Measurements from ENCODE around the gene TMBIM4.

Gene TMBIM4

GRCh38 chr12:66139328-66139727, 30.5 kb downstream of the TMBIM4 start:
- no peak for DNase-seq

- peak in 2 of 3 experiments; percentile 63 to 76 for DNase-seq
Measured at GRCh38 chr12:66137937-66138336, 31.9 kb downstream of the TMBIM4 start.

DNA sequence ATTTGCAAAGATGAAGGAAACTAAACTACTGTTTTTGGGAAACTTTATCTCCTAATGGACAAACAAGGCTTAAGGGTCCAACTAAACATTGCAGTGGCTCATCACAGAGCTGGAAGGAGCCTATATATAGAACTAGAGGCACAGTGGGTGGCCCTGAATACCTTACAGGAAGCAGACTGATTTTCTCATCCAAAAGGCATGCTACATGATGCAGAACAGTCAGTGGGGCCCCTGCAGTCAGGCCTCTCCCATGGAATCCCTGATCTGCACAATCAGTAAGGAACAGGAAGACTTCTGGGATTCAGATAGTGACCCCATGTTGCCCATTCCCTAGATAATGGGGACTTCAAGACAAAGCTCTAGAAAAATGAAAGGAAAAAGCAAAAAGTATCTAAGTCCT, 37.4 kb downstream of the TMBIM4 start:
- no peak for DNase-seq

- peak in 2 of 3 experiments; percentile 47 to 55 for DNase-seq
Measured at GRCh38 chr12:66131067-66131688, 38.6 kb downstream of the TMBIM4 start.

GRCh38 chr12:66130267-66131066, 39.3 kb downstream of the TMBIM4 start, which contains the start of gene LLPH:
Gene LLPH, minus strand, starts transcription at chr12:66130750. Its CDS starts 1,644 bp downstream, at chr12:66129106.
- peak; percentile 91 to 97 (median 96) for DNase-seq

DNA sequence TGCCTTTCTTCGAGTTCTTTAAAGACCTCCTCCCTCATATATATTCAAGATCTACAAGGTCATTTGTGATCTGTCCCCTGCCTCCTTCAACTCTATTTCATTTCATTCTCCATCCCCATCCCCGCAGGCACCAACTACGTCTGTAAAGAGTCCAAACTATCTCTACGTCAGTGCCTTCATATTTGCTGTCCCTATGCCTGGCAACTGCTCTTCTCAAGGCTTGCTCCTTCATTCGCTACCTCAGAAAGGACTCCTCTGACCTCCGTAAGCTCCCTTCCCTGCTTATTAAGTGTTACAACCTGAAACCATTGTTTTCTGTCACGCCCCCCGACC, 39.9 kb downstream of the TMBIM4 start:
- no peak for DNase-seq

- DNase-seq, result no peak
Measured at GRCh38 chr12:66127650-66128049, 42.1 kb downstream of the TMBIM4 start.

DNA sequence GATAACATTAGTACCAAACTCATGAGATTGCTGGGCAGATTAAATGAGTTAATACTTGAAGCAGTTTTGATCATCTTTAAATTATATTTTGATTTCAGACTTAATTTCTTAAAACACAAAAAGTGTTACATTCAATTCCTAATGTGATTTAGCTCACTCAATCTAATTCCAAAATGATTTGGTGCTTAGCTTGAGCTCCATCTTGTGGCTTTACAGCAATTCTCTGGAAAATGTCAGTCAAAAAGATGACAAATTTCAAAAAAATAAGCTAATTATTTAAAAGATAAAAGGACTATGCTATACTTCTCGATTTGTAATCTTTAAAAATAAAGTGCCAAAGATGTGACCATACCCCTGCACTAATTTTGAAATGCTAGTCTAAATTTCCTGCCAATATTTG, 49.3 kb downstream of the TMBIM4 start:
- no peak for DNase-seq

DNA sequence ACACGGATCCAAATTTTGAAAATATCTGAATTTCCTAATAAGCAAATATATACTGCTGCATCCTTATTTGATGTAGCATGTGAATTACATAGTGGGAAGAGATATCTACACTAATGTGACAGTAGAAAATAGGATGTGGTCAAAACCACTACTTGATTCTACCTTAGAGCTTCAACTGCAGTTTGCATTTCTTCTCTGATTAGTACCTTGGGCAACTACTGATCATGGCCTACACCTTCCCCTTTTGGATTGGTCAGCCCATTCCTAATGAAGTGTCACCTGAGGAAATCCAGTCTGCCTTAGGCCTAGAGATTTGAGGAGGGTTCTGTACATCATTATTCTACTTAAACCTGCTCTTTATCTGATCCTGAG, 49.9 kb downstream of the TMBIM4 start:
- no peak for DNase-seq

- no peak for DNase-seq
Measured at GRCh38 chr12:66119229-66119869, 50.4 kb downstream of the TMBIM4 start.

DNA sequence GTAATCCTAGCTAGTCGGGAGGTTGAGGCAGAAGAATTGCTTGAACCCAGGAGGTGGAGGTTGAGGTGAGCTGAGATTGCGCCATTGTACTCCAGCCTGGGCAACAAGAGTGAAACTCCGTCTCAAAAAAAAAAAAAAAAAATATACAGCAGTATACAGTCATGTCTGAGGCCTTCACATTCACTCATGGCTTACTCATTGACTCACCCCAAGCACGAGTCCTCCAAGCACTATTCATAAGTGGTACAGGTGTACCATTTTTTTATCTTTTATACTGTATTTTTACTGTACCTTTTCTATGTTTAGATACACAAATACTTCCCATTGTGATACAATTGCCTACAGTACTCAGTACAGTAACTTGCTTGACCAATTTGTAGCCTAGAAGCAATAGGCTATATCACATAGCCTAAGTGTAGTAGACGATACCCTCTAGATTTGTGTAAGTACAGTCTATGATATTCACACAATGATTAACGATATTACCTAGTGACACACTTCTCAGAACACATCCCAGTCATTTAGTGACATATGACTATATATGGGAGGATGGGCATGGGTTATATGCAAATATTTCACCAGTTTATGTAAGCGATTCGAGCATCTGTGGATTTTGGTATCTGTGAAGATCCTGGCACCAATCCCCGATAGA, 51.4 kb downstream of the TMBIM4 start:
- DNase-seq, result no peak

- no peak for DNase-seq
Measured at GRCh38 chr12:66117242-66117641, 52.6 kb downstream of the TMBIM4 start.

DNA sequence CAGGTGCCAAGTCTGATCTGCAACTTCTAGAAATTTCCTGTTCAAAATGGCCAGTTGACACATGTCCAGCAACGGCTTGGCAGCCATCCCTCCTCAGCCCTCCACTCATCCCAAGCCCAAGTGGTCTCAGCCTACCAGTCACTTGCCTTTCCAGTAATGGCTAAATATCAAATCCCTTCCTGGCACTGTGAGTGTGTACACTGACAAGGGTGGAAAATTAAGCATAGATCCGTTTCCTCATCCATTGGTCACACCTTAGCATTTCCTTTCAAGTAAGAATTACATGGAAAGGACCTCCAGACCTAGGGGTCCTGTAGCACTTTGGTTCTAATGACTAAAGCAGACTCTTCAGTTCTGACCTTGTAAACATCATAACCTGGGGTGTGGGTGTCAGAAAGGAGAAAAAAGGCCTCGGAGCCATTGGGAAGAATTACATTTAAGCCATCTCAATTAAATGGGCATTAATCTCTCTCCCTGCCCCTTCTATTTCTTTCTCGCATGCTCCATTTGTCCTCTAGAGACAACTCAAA, 54.7 kb downstream of the TMBIM4 start:
- no peak for DNase-seq

DNA sequence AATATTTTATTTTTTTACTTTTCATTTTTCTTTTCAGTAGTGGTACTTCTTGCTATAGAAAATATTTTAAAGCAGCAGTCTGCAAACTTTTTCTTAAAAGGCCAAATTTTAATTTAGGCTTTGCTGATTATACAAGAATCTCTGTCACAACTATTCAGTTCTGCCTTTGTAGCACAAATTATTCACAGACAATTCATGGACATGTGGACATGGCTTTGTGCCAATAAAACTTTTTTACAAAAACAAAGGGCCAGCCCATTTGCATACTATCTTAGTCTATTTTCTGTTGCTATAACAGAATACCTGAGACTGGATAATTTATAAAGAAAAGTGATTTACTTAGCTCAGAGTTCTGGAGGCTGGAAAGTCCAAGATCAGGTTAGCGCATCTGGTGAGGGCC, 56.3 kb downstream of the TMBIM4 start:
- no peak for DNase-seq

- DNase-seq, result peak in 1 of 3 experiments; percentile 10
Measured at GRCh38 chr12:66111605-66112004, 58.2 kb downstream of the TMBIM4 start.

DNA sequence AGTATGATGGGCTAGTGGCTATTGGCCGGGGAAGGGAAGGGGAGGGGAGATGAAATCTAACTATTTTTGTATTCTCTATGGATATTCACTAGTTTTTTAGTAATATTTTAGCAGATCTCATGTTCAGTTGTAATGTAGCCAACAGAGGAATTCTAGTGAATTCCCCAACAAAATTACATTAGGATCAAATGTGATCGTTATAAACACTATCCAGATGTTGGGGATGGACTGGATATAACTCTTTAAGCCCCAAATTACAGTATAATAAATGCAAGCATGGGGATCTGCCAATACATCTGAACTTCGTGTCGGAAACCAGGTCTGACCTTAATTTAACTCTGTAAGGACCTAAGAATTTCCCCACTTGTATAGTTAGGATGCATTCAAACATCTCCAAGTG, 60.7 kb downstream of the TMBIM4 start:
- DNase-seq, result no peak

DNA sequence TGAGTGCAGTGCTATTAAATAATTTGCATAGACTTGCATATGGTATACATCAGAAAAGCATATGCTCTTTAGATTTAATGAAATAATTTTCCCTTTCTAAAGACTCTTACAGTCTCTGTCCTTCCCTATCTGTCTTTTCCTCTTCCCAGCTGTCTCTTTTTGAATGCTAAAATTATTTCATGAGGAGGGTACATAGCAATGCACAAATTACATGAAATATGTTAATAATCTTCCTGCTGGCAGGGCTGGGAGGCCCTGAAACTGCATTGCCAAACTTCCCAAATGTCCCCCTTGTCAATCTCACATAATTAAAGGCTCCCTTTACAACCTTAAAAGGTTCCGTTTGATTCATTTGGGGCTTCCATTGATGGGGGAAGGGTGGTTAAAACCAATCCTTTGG, 61.4 kb downstream of the TMBIM4 start:
- DNase-seq, result no peak

DNA sequence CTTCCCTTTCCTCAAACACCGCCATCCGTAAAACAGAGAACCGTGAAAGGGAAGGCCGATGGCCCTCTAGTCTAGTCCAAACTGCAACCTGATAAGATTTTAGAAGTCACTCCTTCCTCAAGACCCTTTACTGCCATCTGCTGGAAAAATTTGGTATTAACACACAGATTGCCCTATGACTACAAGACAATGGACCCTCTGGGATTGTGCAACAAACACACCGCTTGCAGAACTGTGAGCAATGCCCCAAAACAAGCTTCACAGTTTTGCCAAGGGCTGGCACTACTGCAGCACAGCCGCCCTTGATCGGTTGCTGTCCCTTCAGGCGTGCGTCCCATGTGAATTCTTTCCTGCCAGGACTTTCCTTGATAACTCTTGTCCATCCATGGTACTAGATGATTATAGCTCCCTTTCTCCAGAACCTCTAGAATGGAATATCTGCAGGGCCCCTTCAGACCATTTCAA, 62.3 kb downstream of the TMBIM4 start:
- DNase-seq, result peak; percentile 64 to 93 (median 92)

GRCh38 chr12:66103016-66103913, 66.5 kb downstream of the TMBIM4 start:
- no peak for DNase-seq

- peak in 1 of 3 experiments; percentile 40 for DNase-seq
Measured at GRCh38 chr12:66092559-66093269, 77.1 kb downstream of the TMBIM4 start.

- no peak for DNase-seq
Measured at GRCh38 chr12:66090157-66090556, 79.6 kb downstream of the TMBIM4 start.

Measured in NCI-H1417 (cell line).